ENCODE results near the gene P2RY2. TPM values are rescaled to one million over a fixed set of nuclear protein-coding genes. Genes with fewer than 3 reads are reported as not detected.

The P2RY2 gene
- total RNA-seq, 1 experiment from 2014 or later, result 2.9 TPM

- H3K27ac ChIP-seq (ENCODE audit: low read depth, low read length), result no peak overlapping the region
- H3K36me3 ChIP-seq (ENCODE audit: control insufficient read depth in 1 of 2, insufficient read depth in 2 of 2, low read length in 2 of 2), result no peaks in the 10 kb centered on the region
- POLR2A ChIA-PET, result no interaction called here
- peaks cover 0 to 11% of the 10 kb centered on the region in 2 experiments; a peak in 1 of 4 replicates for H3K4me1 ChIP-seq (ENCODE audit: control insufficient read depth in 1 of 2, insufficient read depth in 2 of 2, low read length in 2 of 2)
- no peaks in the 10 kb centered on the region for H4K20me1 ChIP-seq (ENCODE audit: insufficient read depth)
- ATAC-seq, result no peak
- H3K27me3 ChIP-seq (ENCODE audit: insufficient read depth, low read length), result no peaks in the 10 kb centered on the region
- no peak overlapping the region for H3K4me2 ChIP-seq (ENCODE audit: low read length)
- TF ChIP-seq FOSL1 (IDR thresholded peaks at IDR 0.05; ENCODE audit: low read depth) (no peak), EZH2 (IDR thresholded peaks at IDR 0.05) (no peak), POLR2A (IDR thresholded peaks at IDR 0.05; ENCODE audit: borderline replicate concordance, extremely low read depth, insufficient read depth, insufficient read length) (no peak), EZH2phosphoT487 (IDR thresholded peaks at IDR 0.05; ENCODE audit: borderline replicate concordance) (no peak), SRF (IDR thresholded peaks at IDR 0.05; ENCODE audit: low read depth) (no peak), EGR1 (IDR thresholded peaks at IDR 0.05; ENCODE audit: low read depth) (no peak), CBX3 (IDR thresholded peaks at IDR 0.05; ENCODE audit: low read depth) (no peak), REST (IDR thresholded peaks at IDR 0.05; ENCODE audit: low read depth) (no peak), JUND (IDR thresholded peaks at IDR 0.05) (no peak), YY1 (IDR thresholded peaks at IDR 0.05; ENCODE audit: extremely low read depth, insufficient replicate concordance, low read depth, low read length) (no peak), ZBTB33 (IDR thresholded peaks at IDR 0.05; ENCODE audit: extremely low read depth, insufficient replicate concordance, low read length) (no peak), SIN3A (IDR thresholded peaks at IDR 0.05; ENCODE audit: low read depth) (no peak), ATF3 (IDR thresholded peaks at IDR 0.05) (no peak), ZFX (IDR thresholded peaks at IDR 0.05) (no peak), MAX (IDR thresholded peaks at IDR 0.05) (no peak)
- no peak overlapping the region for H3K4me3 ChIP-seq (replicated peaks in 1 of 2; ENCODE audit: low read depth in 1 of 2, low read length in 2 of 2)
- no TSS peak for BruUV-seq (replicated peaks)
- H3K9me3 ChIP-seq (ENCODE audit: control insufficient read depth in 1 of 2, insufficient read depth in 1 of 2, low read depth in 1 of 2, low read length in 2 of 2), result no peaks in the 10 kb centered on the region
- no peaks in the 10 kb centered on the region for H3K9me2 ChIP-seq (ENCODE audit: insufficient read depth)
- intact Hi-C loops (cut with micrococcal nuclease), result loop anchor here (5.0 kb wide), 1 partner anchor 588 kb away; no protein-coding TSS in a partner anchor
- RAD21 ChIA-PET (ENCODE audit: low non-redundant PET in 1 of 2, low total read pairs in 2 of 2, uncharacterized antibody in 2 of 2, unreplicated experiment in 2 of 2), result interaction anchor here in 1 of 2 experiments (0.7 kb wide), 1 partner anchor 1270 kb away, joined by 3 read pairs; no protein-coding TSS in a partner anchor
- DNase-seq (ENCODE audit: low read depth, low spot score), result no peak
- H3K79me2 ChIP-seq (ENCODE audit: insufficient read depth, low read length), result no peaks in the 10 kb centered on the region
- H3K9ac ChIP-seq (ENCODE audit: low read length), result no peak overlapping the region
- no peak overlapping the region for H2AFZ ChIP-seq (ENCODE audit: low read depth, low read length, poor library complexity, severe bottlenecking)
- CTCF ChIA-PET, result interaction anchor here (6.7 kb wide), 1 partner anchor 344 kb away, joined by 79 read pairs; no protein-coding TSS in a partner anchor
These were observed 42.4 kb upstream of the P2RY2 start for GRCh38 chr11:73175551-73176144.

Measured in HCT116 (cell line).